Smooth muscle cell of the umbilical artery (primary cell): Measurements from ENCODE around the gene MAP3K2. TPM values are rescaled to one million over a fixed set of nuclear protein-coding genes. Genes with fewer than 3 reads are reported as not detected.

Experiments
- total RNA-seq: library from RNA; depleted of rRNA; stranded (reverse); fragments of >200 nt; gene quantifications from 2 replicates; pipeline ENCODE4 v1.2.3, GENCODE V29; 2014

The MAP3K2 gene
- total RNA-seq, result 50.2 and 52.0 TPM in 2 replicates

GRCh38 chr2:127387655-127388422 lies at the start of gene MAP3K2:
TSS of gene MAP3K2 (minus strand) at chr2:127387975. CDS start at chr2:127343129, 44,846 bp downstream.

GRCh38 chr2:127418300-127419111 lies 30.7 kb upstream of the MAP3K2 start, which contains the start of gene PROC:
TSS of gene PROC (plus strand) at chr2:127418427. CDS start at chr2:127419943, 1,516 bp downstream.

GRCh38 chr2:127293748-127294562 lies 93.8 kb downstream of the MAP3K2 start, which contains the start of gene ERCC3:
TSS of gene ERCC3 (minus strand) at chr2:127294144. CDS start at chr2:127294081, 63 bp downstream.

Other genes with a start within 250 kb of the MAP3K2 start
- not detected in 2 replicates for gene CYP27C1, start 167.7 kb downstream of the MAP3K2 start, total RNA-seq
- 45.1 and 52.1 TPM in 2 replicates for gene ERCC3, start 93.8 kb downstream of the MAP3K2 start, total RNA-seq
- gene PROC, start 30.5 kb upstream of the MAP3K2 start, total RNA-seq, result not detected in 2 replicates
- gene IWS1, start 138.5 kb upstream of the MAP3K2 start, total RNA-seq, result 35.6 and 53.1 TPM in 2 replicates
- gene MYO7B, start 147.7 kb upstream of the MAP3K2 start, total RNA-seq, result 0.09 and 0.59 TPM in 2 replicates